SK-N-SH (cell line): ENCODE data around the gene DHX16. TPM values are rescaled to one million over a fixed set of nuclear protein-coding genes. Genes with fewer than 3 reads are reported as not detected.
"Not testable (repeated sequence)": the region's sequence is repeated elsewhere in the genome, so short reads cannot be mapped to it uniquely, and the experiment has no call there.

Source experiments
- CTCF ChIA-PET: fragments of 300-600, 350-600 bp; formaldehyde crosslinking; extraction: SDS; loops from one replicate; lab custom pipeline; 2021; lab: Yijun Ruan, JAX
- POLR2A ChIA-PET: fragments of 350-600 bp; sonication (Branson Sonifier 250); formaldehyde crosslinking; extraction: SDS; loops from one replicate; lab custom pipeline; 2020; ENCODE audit warnings: antibody characterized with exemption, inconsistent platforms; lab: Yijun Ruan, JAX
- DNase-seq: peaks from one replicate; pipeline ENCODE4 v3.0.0; 2012
- H2AFZ ChIP-seq: fragments of 200-600 bp; sonication (generic); 2 replicates; pipeline ENCODE4 v1.8.1; 2016; ENCODE audit warnings: antibody characterized with exemption, mild to moderate bottlenecking, low read depth
- H3F3A ChIP-seq: fragments of 200-600 bp; sonication (generic); replicated peaks from 2 replicates; pipeline ENCODE3; 2016; ENCODE audit warnings: antibody characterized with exemption, mild to moderate bottlenecking; ENCODE audit not compliant: insufficient read depth
- H3K27ac ChIP-seq, 2 experiments: fragments of 200-500 bp in 1 of 2; fragments of 200-600 bp in 1 of 2; sonication (Bioruptor generic) in 1 of 2; sonication (generic), shearing (Covaris generic) in 1 of 2; 2 replicates each; pipeline versions ENCODE4 v1.5.1 to v1.6.1; 2014 to 2016; ENCODE audit warnings: low read depth in 2 of 2, inconsistent platforms in 1 of 2, low read length in 1 of 2, mild to moderate bottlenecking in 1 of 2, mixed read lengths in 1 of 2
- H3K27me3 ChIP-seq: fragments of 200-600 bp; sonication (generic), shearing (Covaris generic); 2 replicates; pipeline ENCODE4 v1.6.1; 2016; ENCODE audit warnings: mixed run types; ENCODE audit not compliant: insufficient read depth
- H3K36me3 ChIP-seq, 2 experiments: fragments of 200-500 bp in 1 of 2; fragments of 200-600 bp in 1 of 2; sonication (Bioruptor generic) in 1 of 2; sonication (generic) in 1 of 2; replicated peaks in 1 of 2; 2 replicates each; pipeline versions ENCODE3 to v1.5.1; 2014 to 2016; ENCODE audit warnings: low read length in 1 of 2, mild to moderate bottlenecking in 1 of 2; ENCODE audit not compliant: insufficient read depth in 2 of 2, control insufficient read depth in 1 of 2
- H3K4me1 ChIP-seq, 2 experiments: fragments of 200-500 bp in 1 of 2; fragments of 200-600 bp in 1 of 2; sonication (Bioruptor generic) in 1 of 2; sonication (generic), shearing (Covaris generic) in 1 of 2; 2 replicates each; pipeline versions ENCODE4 v1.5.1 to v1.6.1; 2014 to 2016; ENCODE audit warnings: low read depth in 1 of 2, low read length in 1 of 2, mixed run types in 1 of 2; ENCODE audit not compliant: insufficient read depth in 2 of 2, control insufficient read depth in 1 of 2
- H3K4me2 ChIP-seq: fragments of 200-600 bp; sonication (generic), shearing (Covaris generic); 2 replicates; pipeline ENCODE4 v1.6.1; 2017; ENCODE audit warnings: mixed run types
- H3K4me3 ChIP-seq, 2 experiments: fragments of 200-500 bp in 1 of 2; fragments of 200-600 bp in 1 of 2; sonication (Bioruptor generic) in 1 of 2; sonication (generic), shearing (Covaris generic) in 1 of 2; 2 replicates each; pipeline versions ENCODE4 v1.5.1 to v1.8.1; 2014 to 2016; ENCODE audit warnings: low read depth in 2 of 2, inconsistent platforms in 1 of 2, low read length in 1 of 2, mild to moderate bottlenecking in 1 of 2, mixed read lengths in 1 of 2, moderate library complexity in 1 of 2
- H3K79me2 ChIP-seq: fragments of 200-600 bp; sonication (generic); 2 replicates; pipeline ENCODE4 v1.8.1; 2017; ENCODE audit warnings: mild to moderate bottlenecking; ENCODE audit not compliant: insufficient read depth
- H3K9ac ChIP-seq: fragments of 200-600 bp; sonication (generic); 2 replicates; pipeline ENCODE4 v1.6.1; 2017; ENCODE audit warnings: mixed run types
- H3K9me2 ChIP-seq: fragments of 200-600 bp; sonication (generic); 2 replicates; pipeline ENCODE4 v1.6.1; 2017; ENCODE audit warnings: mixed run types
- H3K9me3 ChIP-seq: fragments of 200-600 bp; sonication (generic); 2 replicates; pipeline ENCODE4 v1.6.1; 2017; ENCODE audit warnings: mixed run types, mild to moderate bottlenecking, moderate library complexity
- H4K20me1 ChIP-seq: fragments of 200-600 bp; sonication (generic); 2 replicates; pipeline ENCODE4 v1.6.1; 2017; ENCODE audit warnings: mild to moderate bottlenecking, mixed run types; ENCODE audit not compliant: insufficient read depth
- CHD2 ChIP-seq: fragments of 150-350 bp; IDR thresholded peaks from 2 replicates; pipeline ENCODE4 v1.6.1; 2018; ENCODE audit warnings: low read length; ENCODE audit not compliant: partially characterized antibody
- CTCF ChIP-seq: fragments of 200-600 bp; sonication (generic); IDR thresholded peaks from 2 replicates; pipeline ENCODE4 v1.6.1; 2017; ENCODE audit warnings: antibody characterized with exemption, mild to moderate bottlenecking, moderate library complexity
- EZH2phosphoT487 ChIP-seq: fragments of 200-600 bp; sonication (generic); IDR thresholded peaks from 2 replicates; pipeline ENCODE4 v1.6.1; 2017; ENCODE audit warnings: low read depth, mixed run types, mild to moderate bottlenecking, antibody characterized with exemption, moderate library complexity, borderline replicate concordance
- FOSL2 ChIP-seq: IDR thresholded peaks from 2 replicates; pipeline ENCODE4 v1.4.0; 2012; ENCODE audit warnings: low read depth, mild to moderate bottlenecking, moderate library complexity, borderline replicate concordance
- GATA2 ChIP-seq: sonication (generic); formaldehyde crosslinking; IDR thresholded peaks from 2 replicates; pipeline ENCODE4 v1.5.0; 2020; ENCODE audit warnings: mild to moderate bottlenecking, missing genetic modification reagents
- JUND ChIP-seq: IDR thresholded peaks from 2 replicates; pipeline ENCODE4 v1.4.0; 2012
- NRF1 ChIP-seq: IDR thresholded peaks from 2 replicates; pipeline ENCODE4 v1.6.1; 2012; ENCODE audit warnings: low read depth, mild to moderate bottlenecking, low read length
- POLR2AphosphoS5 ChIP-seq: IDR thresholded peaks from 2 replicates; pipeline ENCODE4 v1.6.1; 2012; ENCODE audit warnings: low read depth, low read length
- RCOR1 ChIP-seq: fragments of 150-350 bp; IDR thresholded peaks from 2 replicates; pipeline ENCODE4 v1.6.1; 2017; ENCODE audit warnings: antibody characterized with exemption, low read length
- RFX5 ChIP-seq: IDR thresholded peaks from 2 replicates; pipeline ENCODE4 v1.6.1; 2012; ENCODE audit warnings: mild to moderate bottlenecking, improper control_type of control experiment, low read length
- SIN3A ChIP-seq: IDR thresholded peaks from 2 replicates; pipeline ENCODE4 v1.6.1; 2012; ENCODE audit warnings: low read depth, mild to moderate bottlenecking, low read length, moderate library complexity, borderline replicate concordance
- SMC3 ChIP-seq: IDR thresholded peaks from 2 replicates; pipeline ENCODE4 v1.6.1; 2012; ENCODE audit warnings: low read depth, low read length, improper control_type of control experiment
- TAF1 ChIP-seq: IDR thresholded peaks from 2 replicates; pipeline ENCODE4 v1.6.1; 2012; ENCODE audit warnings: low read depth, mild to moderate bottlenecking, low read length, moderate library complexity, borderline replicate concordance
- USF2 ChIP-seq: fragments of 150-350 bp; IDR thresholded peaks from 2 replicates; pipeline ENCODE4 v1.6.1; 2017; ENCODE audit warnings: antibody characterized with exemption, low read length, low read depth, borderline replicate concordance
- WGBS: methylation state at CpG from one replicate; pipeline ENCODE4 v1.1.6; 2017; ENCODE audit warnings: low lambda C conversion rate; 5-methylcytosine and 5-hydroxymethylcytosine counted together
- polyA plus RNA-seq, 3 experiments: library from polyadenylated mRNA; depleted of rRNA; stranded (reverse); fragments of >200 nt; gene quantifications; 2 replicates each; pipeline ENCODE4 v1.2.3, GENCODE V29; 2012

The DHX16 gene
- polyA plus RNA-seq, 1 of the 3 experiments (the other 2 are of a cell fraction): 59.8 TPM

- H3K4me2 ChIP-seq: peak overlapping the region; percentile 80
- ChIA-PET POLR2A (no interaction called here), CTCF (interaction anchor here (1.1 to 29.8 kb wide), 5 partner anchors 11 to 73 kb away, joined by 3 to 838 read pairs (median 3); partner anchors contain the start of genes FLOT1, MDC1 and TUBB)
- 87% methylated on average over 27 of the region's 27 CpGs for WGBS
- peak; percentile 41 for DNase-seq
- H4K20me1 ChIP-seq: no peaks in the 10 kb centered on the region
- no peak overlapping the region for H3K4me3 ChIP-seq
- peaks cover 36% of the 10 kb centered on the region for H3K79me2 ChIP-seq
- H3K36me3 ChIP-seq: peaks cover 33 to 37% of the 10 kb centered on the region in 2 experiments
- H3K4me1 ChIP-seq: peaks cover 0 to 5% of the 10 kb centered on the region in 2 experiments; a peak in 3 of 4 replicates
- no peaks in the 10 kb centered on the region for H3K9me2 ChIP-seq
- peak overlapping the region; percentile 84; the same call in 1 of the 2 replicates for H3K9ac ChIP-seq
- no peaks in the 10 kb centered on the region for H3K27me3 ChIP-seq
- H3K9me3 ChIP-seq: no peaks in the 10 kb centered on the region
- peaks cover 21% of the 10 kb centered on the region for H3F3A ChIP-seq
- H3K27ac ChIP-seq: no peak overlapping the region
- H2AFZ ChIP-seq: no peak overlapping the region
- TF ChIP-seq JUND (no peak), RCOR1 (no peak), TAF1 (no peak), CTCF (peak; percentile 35), POLR2AphosphoS5 (no peak)
- TF ChIP-seq, all 33 proteins: peak for 1
Observed at GRCh38 chr6:30670760-30671527, 1.9 kb downstream of the DHX16 start.

- H3K27me3 ChIP-seq, H3K4me1 ChIP-seq, H3F3A ChIP-seq, H3K9ac ChIP-seq, H4K20me1 ChIP-seq, H3K4me2 ChIP-seq, H3K9me3 ChIP-seq, H2AFZ ChIP-seq, H3K4me3 ChIP-seq, DNase-seq, H3K9me2 ChIP-seq, POLR2A ChIA-PET, H3K27ac ChIP-seq: not testable (repeated sequence)
- Histone ChIP-seq H3K36me3 (peaks cover 66% of the 10 kb centered on the region in 2 experiments), H3K79me2 (peaks cover 20% of the 10 kb centered on the region)
- CTCF ChIA-PET: interaction anchor here (2.1 kb wide), 1 partner anchor 13 kb away, joined by 19 read pairs; no protein-coding TSS in a partner anchor
- WGBS: 93% methylated on average over 2 of the region's 2 CpGs
Observed at GRCh38 chr6:30666300-30666699, 6.5 kb downstream of the DHX16 start.

GRCh38 chr6:30664994-30665767 is 7.6 kb downstream of the DHX16 start:
- Histone ChIP-seq H3K9me2 (no peaks in the 10 kb centered on the region), H3K4me2 (no peak overlapping the region), H3F3A (no peaks in the 10 kb centered on the region), H3K36me3 (peaks cover 60 to 61% of the 10 kb centered on the region in 2 experiments), H3K4me3 (no peak overlapping the region), H3K9me3 (no peaks in the 10 kb centered on the region), H3K9ac (no peak overlapping the region), H3K27me3 (no peaks in the 10 kb centered on the region), H3K4me1 (no peaks in the 10 kb centered on the region), H4K20me1 (no peaks in the 10 kb centered on the region), H3K79me2 (peaks cover 9% of the 10 kb centered on the region; the same call in 1 of the 2 replicates), H2AFZ (no peak overlapping the region), H3K27ac (no peak overlapping the region)
- DNase-seq: no peak
- 96% methylated on average over 34 of the region's 34 CpGs for WGBS
- ChIA-PET POLR2A (no interaction called here), CTCF (interaction anchor here (0.9 to 2.2 kb wide), 6 partner anchors 7 to 66 kb away, joined by 3 to 19 read pairs (median 4); partner anchors contain the start of gene DHX16)
- TF ChIP-seq JUND (no peak), CHD2 (no peak), NRF1 (no peak), USF2 (no peak), EZH2phosphoT487 (no peak), SMC3 (no peak), FOSL2 (no peak), RCOR1 (no peak), SIN3A (no peak), POLR2AphosphoS5 (no peak), RFX5 (no peak), GATA2 (no peak)
